Measurements from ENCODE around the gene CTNNA3.
"Not testable (repeated sequence)": the region's sequence is repeated elsewhere in the genome, so short reads cannot be mapped to it uniquely, and the experiment has no call there.

The CTNNA3 gene

GRCh38 chr10:66501356-66501755, 1194.6 kb downstream of the CTNNA3 start:
- no peak for FAIRE-seq

- no peak for FAIRE-seq
Observed at GRCh38 chr10:66483966-66484365, 1212.0 kb downstream of the CTNNA3 start.

GRCh38 chr10:66472156-66472555, 1223.8 kb downstream of the CTNNA3 start:
- no peak for FAIRE-seq

GRCh38 chr10:66467042-66467441, 1229.0 kb downstream of the CTNNA3 start:
- no peak for FAIRE-seq

- no peak for FAIRE-seq
Observed at GRCh38 chr10:66466622-66467021, 1229.4 kb downstream of the CTNNA3 start.

GRCh38 chr10:66463611-66464010, 1232.4 kb downstream of the CTNNA3 start:
- no peak for FAIRE-seq

- no peak for FAIRE-seq
Observed at GRCh38 chr10:66457629-66458028, 1238.4 kb downstream of the CTNNA3 start.

- FAIRE-seq = no peak
Observed at GRCh38 chr10:66455304-66455703, 1240.7 kb downstream of the CTNNA3 start.

GRCh38 chr10:66440568-66440967, 1255.4 kb downstream of the CTNNA3 start:
- FAIRE-seq = no peak

GRCh38 chr10:66414943-66415342, 1281.1 kb downstream of the CTNNA3 start:
- no peak for FAIRE-seq

GRCh38 chr10:66405566-66405965, 1290.4 kb downstream of the CTNNA3 start:
- no peak for FAIRE-seq

- no peak for FAIRE-seq
Observed at GRCh38 chr10:66398669-66399068, 1297.3 kb downstream of the CTNNA3 start.

GRCh38 chr10:66394342-66395063, 1301.5 kb downstream of the CTNNA3 start:
- no peak for FAIRE-seq

- no peak for FAIRE-seq
Observed at GRCh38 chr10:66390926-66391325, 1305.1 kb downstream of the CTNNA3 start.

GRCh38 chr10:66381045-66381444, 1315.0 kb downstream of the CTNNA3 start:
- FAIRE-seq = no peak

- FAIRE-seq = no peak
Observed at GRCh38 chr10:66378117-66378876, 1317.7 kb downstream of the CTNNA3 start.

GRCh38 chr10:66368146-66368545, 1327.8 kb downstream of the CTNNA3 start:
- FAIRE-seq = no peak

GRCh38 chr10:66366163-66366562, 1329.8 kb downstream of the CTNNA3 start:
- no peak for FAIRE-seq

- no peak for FAIRE-seq
Observed at GRCh38 chr10:66365686-66366085, 1330.3 kb downstream of the CTNNA3 start.

GRCh38 chr10:66362522-66362921, 1333.5 kb downstream of the CTNNA3 start:
- FAIRE-seq = no peak

GRCh38 chr10:66353822-66354221, 1342.2 kb downstream of the CTNNA3 start:
- FAIRE-seq = not testable (repeated sequence)

- no peak for FAIRE-seq
Observed at GRCh38 chr10:66353422-66353821, 1342.6 kb downstream of the CTNNA3 start.

GRCh38 chr10:66350622-66351399, 1345.2 kb downstream of the CTNNA3 start:
- no peak for FAIRE-seq

- no peak for FAIRE-seq
Observed at GRCh38 chr10:66349726-66350125, 1346.3 kb downstream of the CTNNA3 start.
